Keratinocyte (primary cell): ENCODE measurements around the gene PBX4. TPM values are rescaled to one million over a fixed set of nuclear protein-coding genes. Genes with fewer than 3 reads are reported as not detected.

Experiments
- DNase-seq: peaks from one replicate; pipeline ENCODE4 v3.0.0-alpha.2; 2011; ENCODE audit warnings: low read depth, missing footprints, low spot score
- FAIRE-seq: peaks from 2 replicates; lab custom pipeline; 2011; peaks lifted over from hg19 to GRCh38; lab: Jason Lieb, UNC
- H2AFZ ChIP-seq: 2 replicates; pipeline ENCODE4 v1.6.0; 2012; ENCODE audit warnings: low read length, control low read depth, inconsistent platforms; ENCODE audit not compliant: control insufficient read depth
- H3K27ac ChIP-seq: 2 replicates; pipeline ENCODE4 v1.5.1; 2011; ENCODE audit warnings: low read length; ENCODE audit not compliant: control insufficient read depth, insufficient read depth
- H3K27me3 ChIP-seq: 3 replicates; pipeline ENCODE4 v1.6.0; 2011; ENCODE audit warnings: low read length; ENCODE audit not compliant: control insufficient read depth, insufficient read depth; ENCODE audit errors: extremely low read depth
- H3K36me3 ChIP-seq, 2 experiments: 2 replicates in 1 of 2; 3 replicates in 1 of 2; pipeline ENCODE4 v1.5.1; 2011; ENCODE audit warnings: low read length in 2 of 2, mild to moderate bottlenecking in 1 of 2; ENCODE audit not compliant: control insufficient read depth in 2 of 2, insufficient read depth in 2 of 2; ENCODE audit errors: extremely low read depth in 1 of 2
- H3K4me1 ChIP-seq: 3 replicates; pipeline ENCODE4 v1.5.1; 2011; ENCODE audit warnings: low read length; ENCODE audit not compliant: control insufficient read depth, insufficient read depth; ENCODE audit errors: extremely low read depth
- H3K4me2 ChIP-seq: 3 replicates; pipeline ENCODE4 v1.6.0; 2011; ENCODE audit warnings: low read depth, low read length; ENCODE audit not compliant: control insufficient read depth, insufficient read depth; ENCODE audit errors: extremely low read depth
- H3K4me3 ChIP-seq, 3 experiments: fragments of 200-600 bp in 1 of 3; sonication (generic) in 1 of 3; 2 replicates in 2 of 3; 3 replicates in 1 of 3; pipeline ENCODE4 v1.5.1; 2011 to 2016; ENCODE audit warnings: low read length in 3 of 3, mild to moderate bottlenecking in 3 of 3, control low read depth in 2 of 3, inconsistent platforms in 1 of 3, low read depth in 1 of 3, mixed read lengths in 1 of 3, mixed run types in 1 of 3, moderate library complexity in 1 of 3; ENCODE audit not compliant: control insufficient read depth in 2 of 3, insufficient read depth in 2 of 3; ENCODE audit errors: extremely low read depth in 1 of 3
- H3K79me2 ChIP-seq: 2 replicates; pipeline ENCODE4 v1.6.0; 2012; ENCODE audit warnings: low read length; ENCODE audit not compliant: control insufficient read depth, insufficient read depth
- H3K9ac ChIP-seq: 3 replicates; pipeline ENCODE4 v1.6.0; 2011; ENCODE audit warnings: low read length; ENCODE audit not compliant: control insufficient read depth, insufficient read depth; ENCODE audit errors: extremely low read depth
- H3K9me1 ChIP-seq: 3 replicates; pipeline ENCODE4 v1.6.0; 2011; ENCODE audit warnings: low read length; ENCODE audit not compliant: control insufficient read depth, insufficient read depth; ENCODE audit errors: extremely low read depth
- H3K9me3 ChIP-seq: 2 replicates; pipeline ENCODE4 v1.5.1; 2012; ENCODE audit warnings: low read depth, low read length; ENCODE audit not compliant: control insufficient read depth
- H4K20me1 ChIP-seq: 3 replicates; pipeline ENCODE4 v1.6.0; 2011; ENCODE audit warnings: low read length; ENCODE audit not compliant: control insufficient read depth, insufficient read depth; ENCODE audit errors: extremely low read depth
- EZH2 ChIP-seq: IDR thresholded peaks from one replicate; pipeline ENCODE4 v1.6.1; 2012; ENCODE audit warnings: inconsistent platforms, mild to moderate bottlenecking, low read length, moderate library complexity
- dilution Hi-C: fragments of 300-500 bp; cut with MboI; formaldehyde crosslinking; loops from one replicate; pipeline ENCODE4 v1.7.0; 2020; ENCODE audit warnings: low sequenced_read_pairs; ENCODE audit not compliant: extremely low pct_ligation_motif_present
- polyA plus RNA-seq, 5 experiments: library from polyadenylated mRNA; depleted of rRNA in 3 of 5; stranded (reverse) in 3 of 5; stranded (forward) in 1 of 5; unstranded in 1 of 5; fragments of >200 nt; gene quantifications; 1 replicate in 1 of 5; 2 replicates in 3 of 5; 3 replicates in 1 of 5; pipeline versions ENCODE4 v1.2.1 to v1.2.3, GENCODE V29; 2011 to 2012; ENCODE audit warnings: missing spikeins in 2 of 5, low read depth in 1 of 5, low replicate concordance in 1 of 5
- TF ChIP-seq, protein P1 (sequence below), 3 experiments: IDR thresholded peaks in 1 of 3; conservative IDR thresholded peaks in 1 of 3; optimal IDR thresholded peaks in 1 of 3; 2 replicates in 2 of 3; 3 replicates in 1 of 3; pipeline versions ENCODE3 to v1.5.1; 2011; ENCODE audit warnings: low read length in 3 of 3, mild to moderate bottlenecking in 3 of 3, moderate library complexity in 2 of 3, control low read depth in 1 of 3, inconsistent platforms in 1 of 3; ENCODE audit not compliant: insufficient read depth in 2 of 3; ENCODE audit errors: extremely low read depth in 1 of 3

The PBX4 gene
- polyA plus RNA-seq, 1 donor (not counting 4 experiments of a cell fraction or from before 2014, with no cell fraction given) = 1.7 TPM

DNA sequence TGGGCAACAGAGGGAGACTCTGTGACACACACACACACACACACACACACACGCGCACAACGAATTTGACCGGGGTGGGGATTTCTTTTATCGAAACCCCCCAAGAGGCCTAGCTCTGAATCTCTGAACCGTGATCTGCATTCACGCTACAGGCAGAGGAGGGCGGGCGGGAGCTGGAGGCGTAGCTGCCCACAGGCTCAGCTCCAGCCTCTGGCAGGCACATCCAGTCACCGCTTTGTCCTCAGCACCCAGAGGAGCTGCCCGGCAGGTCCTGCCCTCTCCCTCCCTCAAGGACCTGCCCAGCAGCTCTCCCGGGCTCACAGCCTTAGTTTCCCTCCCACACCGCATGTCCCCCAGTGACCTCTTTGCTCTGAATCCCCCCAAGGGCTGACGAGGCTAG lies 60.4 kb downstream of the PBX4 start:
- Histone ChIP-seq H3K4me1 (no peaks in the 10 kb centered on the region), H3K9me1 (no peaks in the 10 kb centered on the region), H3K27me3 (no peaks in the 10 kb centered on the region), H3K36me3 (no peaks in the 10 kb centered on the region), H3K27ac (no peak overlapping the region), H3K4me2 (no peak overlapping the region), H4K20me1 (no peaks in the 10 kb centered on the region), H3K9ac (no peak overlapping the region), H2AFZ (no peak overlapping the region), H3K4me3 (no peak overlapping the region), H3K9me3 (no peaks in the 10 kb centered on the region), H3K79me2 (no peaks in the 10 kb centered on the region)
- no peak for DNase-seq
- FAIRE-seq = no peak
- dilution Hi-C loops = no loop called here
- TF ChIP-seq, protein P1, sequence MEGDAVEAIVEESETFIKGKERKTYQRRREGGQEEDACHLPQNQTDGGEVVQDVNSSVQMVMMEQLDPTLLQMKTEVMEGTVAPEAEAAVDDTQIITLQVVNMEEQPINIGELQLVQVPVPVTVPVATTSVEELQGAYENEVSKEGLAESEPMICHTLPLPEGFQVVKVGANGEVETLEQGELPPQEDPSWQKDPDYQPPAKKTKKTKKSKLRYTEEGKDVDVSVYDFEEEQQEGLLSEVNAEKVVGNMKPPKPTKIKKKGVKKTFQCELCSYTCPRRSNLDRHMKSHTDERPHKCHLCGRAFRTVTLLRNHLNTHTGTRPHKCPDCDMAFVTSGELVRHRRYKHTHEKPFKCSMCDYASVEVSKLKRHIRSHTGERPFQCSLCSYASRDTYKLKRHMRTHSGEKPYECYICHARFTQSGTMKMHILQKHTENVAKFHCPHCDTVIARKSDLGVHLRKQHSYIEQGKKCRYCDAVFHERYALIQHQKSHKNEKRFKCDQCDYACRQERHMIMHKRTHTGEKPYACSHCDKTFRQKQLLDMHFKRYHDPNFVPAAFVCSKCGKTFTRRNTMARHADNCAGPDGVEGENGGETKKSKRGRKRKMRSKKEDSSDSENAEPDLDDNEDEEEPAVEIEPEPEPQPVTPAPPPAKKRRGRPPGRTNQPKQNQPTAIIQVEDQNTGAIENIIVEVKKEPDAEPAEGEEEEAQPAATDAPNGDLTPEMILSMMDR (optimal IDR thresholded peaks at IDR 0.05 in 1 of 3, IDR thresholded peaks at IDR 0.05 in 1 of 3, conservative IDR thresholded peaks at IDR 0.05 in 1 of 3; ENCODE audit: extremely low read depth in 1 of 3, insufficient read depth in 2 of 3, low read length in 3 of 3) = no peak
- no peak for TF ChIP-seq EZH2

DNA sequence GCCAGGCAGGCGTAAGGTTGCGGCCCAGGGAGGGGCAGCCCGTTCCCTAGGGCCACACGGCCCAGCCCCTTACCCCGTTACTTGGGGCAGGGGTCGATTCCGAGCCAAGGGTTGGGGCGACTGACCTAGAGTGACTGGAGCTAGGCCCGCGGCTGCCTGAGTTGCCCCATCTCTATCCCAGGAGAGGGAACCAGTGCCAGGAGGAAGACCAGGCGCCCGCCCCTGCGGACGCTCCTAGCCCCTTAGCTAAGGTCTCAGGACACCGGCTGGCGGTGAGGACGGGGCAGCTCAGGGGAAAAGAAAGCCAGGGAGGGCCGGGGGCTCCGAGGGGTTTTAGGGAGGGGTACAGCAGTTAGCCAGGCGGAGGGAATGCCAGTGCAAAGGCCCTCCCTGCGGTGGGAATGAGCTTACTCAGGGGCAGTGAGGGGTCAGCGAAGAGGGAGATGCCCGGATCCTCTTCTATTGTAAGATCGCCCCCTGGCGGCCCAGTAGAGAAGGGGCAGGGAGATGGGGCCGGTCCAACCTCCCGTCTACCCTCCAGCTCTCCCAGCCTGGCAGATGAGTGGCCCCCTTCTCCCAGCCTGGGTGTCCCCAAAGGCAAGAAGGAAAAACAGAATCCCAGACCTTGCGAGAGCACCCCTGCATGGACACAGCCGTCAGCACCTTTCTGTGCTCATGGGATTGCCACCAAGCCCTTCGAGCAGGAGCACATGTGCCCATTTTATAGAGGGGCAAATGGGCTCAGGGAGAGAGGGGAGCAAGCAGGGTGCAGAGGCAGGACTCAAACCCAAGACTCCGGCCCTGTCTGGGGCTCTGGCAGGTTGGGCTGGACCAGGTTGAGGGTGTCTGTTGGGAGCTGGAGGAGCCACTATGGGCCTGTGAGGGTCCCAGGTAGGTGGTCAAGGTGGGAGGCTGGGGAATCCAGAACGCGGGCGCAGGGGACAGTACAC lies 64.1 kb downstream of the PBX4 start:
- peaks cover 10% of the 10 kb centered on the region for H3K27me3 ChIP-seq
- H3K36me3 ChIP-seq = no peaks in the 10 kb centered on the region
- DNase-seq (no peak), FAIRE-seq (no peak)
- H3K4me2 ChIP-seq = no peak overlapping the region
- H3K27ac ChIP-seq = no peak overlapping the region
- TF ChIP-seq, protein P1 (optimal IDR thresholded peaks at IDR 0.05 in 1 of 3, IDR thresholded peaks at IDR 0.05 in 1 of 3, conservative IDR thresholded peaks at IDR 0.05 in 1 of 3; ENCODE audit: extremely low read depth in 1 of 3, insufficient read depth in 2 of 3, low read length in 3 of 3) = peak; percentile 71 to 88 (median 79)
- TF ChIP-seq EZH2 = no peak
- no peaks in the 10 kb centered on the region for H4K20me1 ChIP-seq
- no peak overlapping the region for H2AFZ ChIP-seq
- no peak overlapping the region for H3K4me3 ChIP-seq
- no peaks in the 10 kb centered on the region for H3K79me2 ChIP-seq
- H3K9me3 ChIP-seq = no peaks in the 10 kb centered on the region
- H3K9ac ChIP-seq = no peak overlapping the region
- dilution Hi-C loops = no loop called here
- H3K4me1 ChIP-seq = no peaks in the 10 kb centered on the region
- H3K9me1 ChIP-seq = no peaks in the 10 kb centered on the region
